NCI-H460 (cell line): ENCODE results near the gene PTPN3. TPM values are rescaled to one million over a fixed set of nuclear protein-coding genes. Genes with fewer than 3 reads are reported as not detected.
"Not testable (repeated sequence)": the region's sequence is repeated elsewhere in the genome, so short reads cannot be mapped to it uniquely, and the experiment has no call there.

Experiments used
- DNase-seq: peaks from one replicate; pipeline ENCODE4 v3.0.0-alpha.2; 2016; ENCODE audit warnings: low read depth; ENCODE audit errors: extremely low read depth
- total RNA-seq: library from RNA; depleted of rRNA; stranded (reverse); fragments of >200 nt; shearing (Covaris generic); gene quantifications from 2 replicates; pipeline ENCODE4 v1.2.3, GENCODE V29; 2014

PTPN3 gene
- total RNA-seq, 1 experiment from 2014 or later: 6.9 TPM

GRCh38 chr9:109403116-109403515 is 95.0 kb downstream of the PTPN3 start:
- no peak for DNase-seq

GRCh38 chr9:109401990-109402318 is 96.2 kb downstream of the PTPN3 start:
- no peak for DNase-seq

- peak; percentile 56 for DNase-seq
Observed at GRCh38 chr9:109401169-109401989, 96.7 kb downstream of the PTPN3 start.

GRCh38 chr9:109399258-109399767 is 98.8 kb downstream of the PTPN3 start:
- DNase-seq: no peak

GRCh38 chr9:109391176-109391575 is 106.9 kb downstream of the PTPN3 start:
- no peak for DNase-seq

GRCh38 chr9:109387856-109388255 is 110.3 kb downstream of the PTPN3 start:
- DNase-seq: no peak

- no peak for DNase-seq
Observed at GRCh38 chr9:109387206-109387605, 110.9 kb downstream of the PTPN3 start.

GRCh38 chr9:109385499-109385898 is 112.6 kb downstream of the PTPN3 start:
- DNase-seq: no peak

- no peak for DNase-seq
Observed at GRCh38 chr9:109383947-109384346, 114.2 kb downstream of the PTPN3 start.

GRCh38 chr9:109383356-109383755 is 114.8 kb downstream of the PTPN3 start:
- no peak for DNase-seq

GRCh38 chr9:109382585-109382984 is 115.5 kb downstream of the PTPN3 start:
- DNase-seq: no peak

GRCh38 chr9:109382182-109382581 is 115.9 kb downstream of the PTPN3 start:
- DNase-seq: no peak

GRCh38 chr9:109381011-109381729 is 116.9 kb downstream of the PTPN3 start:
- DNase-seq: no peak

- DNase-seq: no peak
Observed at GRCh38 chr9:109379513-109379912, 118.6 kb downstream of the PTPN3 start.

- DNase-seq: no peak
Observed at GRCh38 chr9:109378316-109378715, 119.8 kb downstream of the PTPN3 start.

GRCh38 chr9:109372246-109372645 is 125.9 kb downstream of the PTPN3 start:
- DNase-seq: no peak

- DNase-seq: no peak
Observed at GRCh38 chr9:109371374-109371773, 126.7 kb downstream of the PTPN3 start.

- DNase-seq: no peak
Observed at GRCh38 chr9:109369285-109369684, 128.8 kb downstream of the PTPN3 start.

GRCh38 chr9:109360771-109361170 is 137.3 kb downstream of the PTPN3 start:
- no peak for DNase-seq

- DNase-seq: not testable (repeated sequence)
Observed at GRCh38 chr9:109358968-109359603, 139.0 kb downstream of the PTPN3 start.

- no peak for DNase-seq
Observed at GRCh38 chr9:109355564-109356297, 142.4 kb downstream of the PTPN3 start.
